ENCODE data around the gene HECA.
A peak's percentile ranks its signal among the peaks of the same experiment; 100 is the strongest.
"Not testable (repeated sequence)": the region's sequence is repeated elsewhere in the genome, so short reads cannot be mapped to it uniquely, and the experiment has no call there.

The HECA gene

GRCh38 chr6:139212460-139212859 is 77.6 kb downstream of the HECA start:
- not testable (repeated sequence) for DNase-seq

- peak; percentile 85 for DNase-seq
Measured at GRCh38 chr6:139219271-139219729, 84.4 kb downstream of the HECA start.

- DNase-seq: no peak
Measured at GRCh38 chr6:139219746-139220145, 84.9 kb downstream of the HECA start.

GRCh38 chr6:139228387-139228786 is 93.5 kb downstream of the HECA start:
- DNase-seq: peak; percentile 1

Data from GDM1 (cell line).